ENCODE measurements around the gene CD247.

DNA sequence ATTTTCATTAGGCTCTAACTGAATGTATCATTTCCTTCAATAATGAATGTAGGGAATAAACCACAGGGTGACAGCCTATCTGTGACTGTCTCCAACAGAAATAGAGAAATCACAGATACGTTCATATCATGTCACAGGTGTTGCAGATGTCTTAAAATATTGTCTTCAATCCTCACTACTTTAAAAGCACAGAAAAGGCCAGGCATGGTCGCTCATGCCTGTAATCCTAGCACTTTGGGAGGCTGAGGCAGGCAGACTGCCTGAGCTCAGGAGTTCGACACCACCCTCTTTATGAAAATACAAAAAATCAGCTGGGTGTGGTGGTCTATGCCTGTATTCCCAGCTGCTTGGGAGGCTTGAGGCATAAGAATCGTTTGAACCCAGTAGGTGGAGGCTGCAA is 27.0 kb upstream of the CD247 start:
- TF ChIP-seq, protein P1, sequence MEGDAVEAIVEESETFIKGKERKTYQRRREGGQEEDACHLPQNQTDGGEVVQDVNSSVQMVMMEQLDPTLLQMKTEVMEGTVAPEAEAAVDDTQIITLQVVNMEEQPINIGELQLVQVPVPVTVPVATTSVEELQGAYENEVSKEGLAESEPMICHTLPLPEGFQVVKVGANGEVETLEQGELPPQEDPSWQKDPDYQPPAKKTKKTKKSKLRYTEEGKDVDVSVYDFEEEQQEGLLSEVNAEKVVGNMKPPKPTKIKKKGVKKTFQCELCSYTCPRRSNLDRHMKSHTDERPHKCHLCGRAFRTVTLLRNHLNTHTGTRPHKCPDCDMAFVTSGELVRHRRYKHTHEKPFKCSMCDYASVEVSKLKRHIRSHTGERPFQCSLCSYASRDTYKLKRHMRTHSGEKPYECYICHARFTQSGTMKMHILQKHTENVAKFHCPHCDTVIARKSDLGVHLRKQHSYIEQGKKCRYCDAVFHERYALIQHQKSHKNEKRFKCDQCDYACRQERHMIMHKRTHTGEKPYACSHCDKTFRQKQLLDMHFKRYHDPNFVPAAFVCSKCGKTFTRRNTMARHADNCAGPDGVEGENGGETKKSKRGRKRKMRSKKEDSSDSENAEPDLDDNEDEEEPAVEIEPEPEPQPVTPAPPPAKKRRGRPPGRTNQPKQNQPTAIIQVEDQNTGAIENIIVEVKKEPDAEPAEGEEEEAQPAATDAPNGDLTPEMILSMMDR (conservative IDR thresholded peaks at IDR 0.05; ENCODE audit: low read depth, low read length): no peak
- TF ChIP-seq EZH2phosphoT487 (IDR thresholded peaks at IDR 0.05; ENCODE audit: borderline replicate concordance, low read length): no peak
- no peak for TF ChIP-seq EZH2 (IDR thresholded peaks at IDR 0.05; ENCODE audit: low read length, unreplicated experiment)
